Activated gamma-delta T cell treated with anti-CD3 and anti-CD28 coated beads, Interleukin-2, amount 50 U/mL, for 16 hours (primary cell): ENCODE data around the gene THSD4.

Experiments used
- DNase-seq: peaks from one replicate; pipeline ENCODE4 v3.0.0-alpha.2; 2020; ENCODE audit warnings: low read depth

THSD4 gene

DNA sequence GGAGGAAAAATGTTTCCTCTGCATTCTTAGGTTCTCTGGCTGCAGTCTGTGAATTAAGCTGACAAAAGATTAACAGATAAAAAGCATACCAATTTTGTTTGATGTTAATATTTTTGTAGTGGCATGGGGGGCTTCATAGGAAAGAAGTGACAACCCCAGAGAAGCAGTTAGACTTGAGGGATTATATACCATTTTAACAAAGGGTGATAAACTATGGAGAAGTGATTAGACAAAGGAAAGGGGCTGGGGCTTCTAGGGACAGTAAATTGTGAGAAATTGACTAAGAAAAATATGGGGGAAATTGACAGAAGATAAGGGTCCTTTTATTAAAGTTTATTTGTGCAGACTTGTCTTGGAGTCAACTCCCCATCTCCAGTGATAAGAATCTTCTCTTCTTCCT lies 639.4 kb downstream of the THSD4 start:
- no peak for DNase-seq

DNA sequence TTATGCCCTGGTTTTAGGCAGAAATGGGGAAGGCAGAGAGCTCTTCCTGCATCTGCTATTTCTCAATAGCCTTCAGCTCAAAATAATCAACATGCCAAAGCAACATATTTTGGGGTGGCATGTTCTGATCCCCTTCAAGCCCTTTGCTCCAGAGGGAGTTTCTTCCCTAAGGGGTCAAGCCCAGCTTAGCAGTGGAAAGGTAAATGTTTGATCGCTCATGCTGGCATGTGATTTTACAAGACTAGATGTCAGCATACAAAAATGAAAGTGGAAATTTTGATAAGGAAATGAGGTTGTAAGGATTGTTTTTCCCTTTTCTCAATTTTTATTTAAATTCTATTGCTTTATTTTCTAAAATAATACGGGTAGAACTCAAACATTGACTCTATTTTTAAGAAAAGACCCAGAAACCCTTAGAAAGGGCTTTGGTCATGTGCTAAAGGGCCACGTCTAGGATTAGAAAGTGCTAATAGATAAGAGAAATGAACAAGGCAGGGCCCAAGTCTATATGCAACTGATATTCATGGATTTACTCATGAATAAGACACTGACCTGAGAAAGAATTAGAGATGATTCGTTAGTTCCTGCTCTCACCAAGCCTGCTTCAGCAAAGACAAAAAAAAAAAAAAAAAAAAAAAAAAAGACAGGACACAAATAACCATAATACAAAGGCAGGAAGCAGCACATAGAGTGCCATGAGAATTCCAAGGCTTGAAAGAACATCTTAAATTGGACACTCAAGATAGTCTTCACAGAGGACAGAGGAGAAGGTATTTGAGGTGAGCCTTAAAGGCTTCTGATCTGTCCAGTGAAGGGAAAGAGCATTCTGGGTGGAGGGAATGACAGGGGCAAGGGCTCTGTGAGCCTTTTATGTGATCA lies 640.1 kb downstream of the THSD4 start:
- DNase-seq: no peak

DNA sequence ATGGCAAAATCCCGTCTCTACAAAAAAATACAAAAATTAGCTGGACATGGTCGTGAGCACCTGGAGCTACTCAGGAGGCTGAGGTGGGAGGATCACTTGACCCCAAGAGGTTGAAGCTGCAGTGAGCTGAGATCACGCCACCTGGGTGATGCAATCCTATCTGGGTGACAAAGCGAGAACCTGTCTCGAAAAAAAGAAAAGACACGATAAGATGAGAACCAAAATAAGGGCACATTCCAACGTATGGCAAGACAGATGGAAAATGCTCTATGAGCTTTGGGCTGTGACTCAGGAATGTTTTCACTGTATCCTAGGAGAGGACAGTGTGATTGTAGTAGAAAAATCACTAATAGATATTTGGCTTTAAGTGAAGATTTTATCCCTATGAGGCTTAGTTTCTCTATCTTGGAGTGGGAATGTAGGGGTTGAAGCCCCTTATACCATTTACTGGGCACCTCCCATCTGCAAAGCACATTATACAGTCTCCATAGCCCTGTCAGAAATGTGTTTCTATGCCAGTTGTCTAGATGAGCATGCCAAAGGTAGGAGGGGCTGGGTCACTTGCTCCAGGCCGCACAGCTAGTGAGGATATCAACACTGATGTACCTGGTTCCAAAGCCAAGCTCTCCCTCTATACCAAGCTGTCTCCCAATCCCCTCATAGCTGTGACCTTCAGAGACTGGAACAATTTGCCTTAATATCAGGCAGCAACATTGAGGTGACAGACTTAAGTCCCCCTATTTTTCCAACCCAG lies 641.5 kb downstream of the THSD4 start:
- DNase-seq: no peak

DNA sequence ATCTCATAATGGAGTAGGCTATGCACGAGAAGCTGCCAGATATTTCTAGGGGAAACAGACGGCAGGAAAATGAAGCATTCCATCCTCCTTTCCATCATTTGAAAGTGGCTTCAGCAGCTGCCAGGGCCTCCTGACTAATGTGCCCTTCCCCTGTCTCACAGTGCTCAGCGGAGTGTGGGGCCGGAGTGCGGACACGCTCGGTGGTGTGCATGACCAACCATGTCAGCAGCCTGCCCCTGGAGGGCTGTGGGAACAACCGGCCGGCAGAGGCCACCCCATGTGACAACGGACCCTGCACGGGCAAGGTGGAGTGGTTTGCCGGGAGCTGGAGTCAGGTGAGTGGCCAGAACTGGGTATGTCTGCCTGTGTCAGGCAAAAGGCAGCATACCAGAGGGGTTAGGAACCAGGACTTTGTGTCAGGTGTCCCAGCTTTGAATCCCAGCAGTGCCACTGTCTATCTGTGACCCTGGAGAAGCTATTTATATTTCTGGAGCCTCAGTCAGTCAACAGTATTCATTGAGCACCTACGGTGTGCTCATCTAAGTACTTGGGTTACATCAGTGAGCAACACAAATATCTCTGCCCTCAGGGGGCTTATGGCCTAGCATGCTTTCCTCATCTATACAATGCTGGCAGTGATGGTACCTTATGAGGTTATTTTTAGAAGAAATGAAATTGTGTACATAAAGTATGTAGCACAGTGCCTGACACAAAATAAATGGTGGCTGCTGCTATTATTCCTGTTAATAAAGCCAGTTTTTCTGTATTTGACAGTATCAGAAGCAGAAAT lies 642.7 kb downstream of the THSD4 start:
- no peak for DNase-seq

- DNase-seq: no peak
Measured at GRCh38 chr15:71758711-71759110, 643.4 kb downstream of the THSD4 start.

GRCh38 chr15:71760852-71761251 lies 645.6 kb downstream of the THSD4 start:
- no peak for DNase-seq

DNA sequence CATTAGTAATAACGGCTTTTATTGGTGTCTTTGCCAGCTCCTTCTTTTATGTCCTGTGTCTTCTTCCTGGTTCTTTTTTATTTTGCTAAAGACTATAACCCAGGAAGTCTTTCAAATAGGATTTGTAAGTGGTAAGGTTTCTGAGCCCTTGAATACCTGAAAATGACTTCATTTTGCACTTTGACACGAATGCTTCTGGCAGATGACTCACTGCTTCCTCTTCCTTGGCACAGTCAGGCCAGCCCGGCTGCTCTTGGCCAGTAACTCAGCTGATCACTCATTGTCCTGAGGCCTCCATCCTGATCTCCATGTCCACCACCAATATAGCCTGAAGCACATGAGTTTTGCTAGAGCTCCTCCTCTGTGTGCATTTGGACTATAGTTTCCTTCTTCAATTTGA lies 646.4 kb downstream of the THSD4 start:
- DNase-seq: no peak

DNA sequence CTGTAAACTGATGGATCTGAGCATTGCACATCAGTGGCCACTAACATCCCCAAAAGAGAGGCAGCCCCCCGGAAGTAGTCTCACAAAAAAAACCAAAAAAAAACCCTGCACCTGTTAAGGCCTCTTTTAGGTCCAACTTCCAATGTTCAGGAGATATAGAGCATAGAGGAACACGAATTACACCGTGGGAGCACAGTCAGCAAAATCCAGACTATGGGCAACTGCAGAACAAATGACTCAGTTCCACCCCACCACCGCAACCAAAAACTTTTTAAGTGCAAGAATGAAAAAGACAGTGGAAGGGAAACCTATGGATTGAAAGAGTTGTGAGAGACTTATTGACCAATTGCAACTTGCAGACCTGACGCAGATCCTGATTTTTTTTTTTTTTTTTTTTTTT lies 652.9 kb downstream of the THSD4 start:
- DNase-seq: no peak

DNA sequence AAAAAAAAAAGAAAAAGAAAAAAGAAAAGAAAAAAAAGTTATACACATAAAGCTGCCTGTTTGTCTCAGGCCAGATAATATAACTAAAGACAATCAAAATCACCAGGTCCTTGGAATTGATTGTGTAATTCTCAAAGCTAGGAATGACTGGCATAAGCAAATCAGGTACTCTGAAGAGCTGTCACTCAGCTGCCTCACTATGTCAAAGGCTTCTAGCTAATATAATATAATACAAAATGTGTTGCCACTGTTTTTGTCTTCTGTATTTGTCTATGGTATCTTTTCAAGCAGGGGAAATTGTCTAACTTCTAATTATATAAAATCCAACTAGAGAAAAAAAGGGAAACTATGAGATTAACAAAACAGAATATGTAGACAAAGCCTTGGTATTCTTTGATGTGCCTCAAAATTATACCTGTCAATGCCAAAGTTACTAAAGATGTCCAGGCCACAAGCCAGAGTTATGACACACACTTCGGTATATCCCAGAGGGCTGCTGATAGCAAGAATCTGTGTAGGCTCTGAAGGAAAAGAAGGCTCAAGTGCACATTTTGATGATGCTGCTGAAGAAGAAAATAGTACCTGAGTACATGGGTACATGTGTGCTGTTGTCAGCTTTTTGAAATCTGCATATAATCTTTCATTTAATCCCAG lies 658.1 kb downstream of the THSD4 start:
- no peak for DNase-seq

GRCh38 chr15:71775856-71776255 lies 660.6 kb downstream of the THSD4 start:
- no peak for DNase-seq

DNA sequence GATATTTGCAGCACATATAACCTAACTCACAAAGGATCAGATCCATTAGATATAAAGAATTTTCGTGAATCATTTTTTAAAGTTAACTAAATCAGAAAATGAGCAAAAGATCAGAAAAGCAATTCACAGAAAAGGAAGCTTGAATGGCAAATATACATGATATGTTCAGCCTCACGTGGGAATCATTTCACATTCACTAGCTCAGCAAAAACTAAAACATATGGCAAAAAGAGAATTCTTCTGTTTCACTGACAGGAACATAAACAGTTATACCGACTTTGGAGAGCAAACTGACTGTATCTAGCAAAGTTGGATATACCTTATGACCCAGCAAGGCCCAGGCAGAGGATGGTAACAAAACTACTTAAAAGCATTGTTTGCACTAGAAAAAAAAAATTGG lies 661.0 kb downstream of the THSD4 start:
- no peak for DNase-seq

DNA sequence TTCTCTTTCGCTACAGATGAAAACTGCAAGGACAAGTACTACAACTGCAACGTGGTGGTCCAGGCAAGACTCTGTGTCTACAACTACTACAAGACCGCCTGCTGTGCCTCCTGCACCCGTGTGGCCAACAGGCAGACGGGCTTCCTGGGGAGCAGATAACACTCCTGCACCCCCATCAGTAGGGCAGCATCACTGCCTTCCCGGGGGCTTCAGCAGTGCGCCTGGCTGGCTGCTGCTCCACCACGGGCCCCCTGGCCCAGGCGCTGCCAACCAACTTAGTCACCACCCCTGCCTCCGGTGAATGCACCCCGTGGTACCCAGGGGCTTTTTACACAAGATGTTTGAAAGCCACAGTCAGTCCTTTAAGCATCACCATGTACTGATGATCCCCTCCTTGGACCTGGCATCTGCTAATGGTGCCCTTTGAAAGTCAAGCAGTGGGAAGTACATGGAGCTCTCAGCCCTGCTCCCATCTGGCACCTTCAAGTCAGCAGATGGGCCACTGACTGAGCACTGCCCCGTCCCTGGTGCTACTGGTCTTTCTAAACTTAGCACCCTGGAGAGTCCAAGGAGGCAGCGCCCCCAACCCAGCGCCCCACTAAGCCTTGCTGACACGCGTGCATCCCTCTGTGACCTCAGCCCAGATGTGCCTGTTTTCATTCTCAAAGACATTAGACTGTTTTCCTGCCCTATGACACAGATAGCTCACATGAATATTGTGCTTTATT lies 662.1 kb downstream of the THSD4 start:
- no peak for DNase-seq

DNA sequence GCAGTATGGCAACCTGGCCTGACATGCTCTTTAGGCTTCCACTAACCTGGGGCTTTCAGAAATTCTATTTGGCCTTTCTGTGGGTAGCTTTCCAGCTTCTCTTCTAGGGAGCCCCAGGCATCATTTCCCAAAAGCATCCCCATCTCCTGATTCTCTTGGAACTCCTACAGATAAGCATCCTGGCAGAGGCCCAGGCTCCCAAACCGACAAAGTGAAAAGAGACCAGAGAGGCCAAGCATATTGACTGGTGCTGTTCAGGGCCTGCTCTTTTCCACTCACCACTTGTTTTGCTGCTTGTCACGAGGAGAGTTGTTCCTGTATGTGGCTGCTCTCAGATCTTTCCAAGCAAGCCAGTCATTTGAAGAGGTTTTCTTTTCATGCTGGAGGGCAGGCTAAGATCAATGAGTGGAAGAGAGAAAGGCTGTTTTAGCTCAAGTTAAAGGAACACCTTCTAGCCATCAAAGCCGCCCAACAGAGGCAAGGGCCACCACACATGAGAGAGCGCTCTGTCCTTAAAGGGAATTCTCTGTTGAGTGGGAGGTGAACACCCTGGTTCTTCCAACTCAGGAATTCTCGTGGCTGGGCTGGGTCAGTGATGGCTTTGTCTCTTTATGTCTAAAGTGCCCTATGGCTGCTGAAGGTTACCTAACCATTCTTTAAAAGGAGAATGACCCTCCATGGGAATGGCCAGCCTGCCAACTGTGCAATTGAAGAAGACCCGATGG lies 664.0 kb downstream of the THSD4 start:
- no peak for DNase-seq

- DNase-seq: no peak
Measured at GRCh38 chr15:71780115-71780976, 665.1 kb downstream of the THSD4 start.

DNA sequence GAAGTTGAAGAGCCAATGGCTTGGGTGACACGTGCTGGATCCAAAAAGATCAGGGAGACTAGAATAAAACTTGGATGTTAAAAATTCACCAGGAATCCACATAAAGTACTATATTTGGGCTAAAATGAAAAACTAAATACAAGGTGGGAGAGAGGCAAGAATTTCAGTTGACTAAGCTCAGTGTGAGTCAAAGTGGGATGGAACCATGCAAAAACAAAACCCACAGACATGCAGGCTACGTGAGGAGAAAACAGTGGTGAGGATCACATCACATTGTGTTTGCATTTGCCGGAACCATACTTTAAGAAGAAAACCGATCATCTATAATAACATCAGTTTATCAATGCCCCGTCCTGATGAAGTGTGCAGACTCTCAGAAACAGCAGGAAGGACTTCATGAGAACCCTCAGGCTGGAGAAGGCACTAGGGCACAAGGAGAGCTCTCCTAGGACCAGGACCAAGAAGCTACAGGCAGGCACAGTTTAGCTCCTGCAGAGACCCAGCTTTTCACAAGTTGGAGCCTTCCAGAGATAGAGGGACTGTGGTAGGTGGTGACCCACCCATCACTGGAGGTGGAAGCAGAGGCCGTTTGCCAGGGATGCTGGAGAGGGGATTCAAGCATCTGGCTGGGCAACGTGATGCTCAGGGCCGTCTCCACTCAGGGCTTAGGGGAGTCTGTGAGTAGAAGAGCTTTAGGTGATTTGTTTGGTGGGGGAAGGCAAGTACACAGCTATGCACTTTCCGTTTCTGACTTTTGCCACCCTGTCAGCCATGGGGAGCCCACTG lies 666.1 kb downstream of the THSD4 start:
- DNase-seq: no peak

GRCh38 chr15:71781965-71782265 lies 666.6 kb downstream of the THSD4 start:
- DNase-seq: no peak

- no peak for DNase-seq
Measured at GRCh38 chr15:71782422-71783165, 667.3 kb downstream of the THSD4 start.

GRCh38 chr15:71784719-71785118 lies 669.4 kb downstream of the THSD4 start:
- DNase-seq: no peak
